ENCODE data around the gene ZFPL1. TPM values are rescaled to one million over a fixed set of nuclear protein-coding genes. Genes with fewer than 3 reads are reported as not detected.

The ZFPL1 gene
- total RNA-seq, 1 donor from 2014 or later: 61.1 TPM

GRCh38 chr11:65108469-65109123, 24.6 kb downstream of the ZFPL1 start:
- no peak overlapping the region for H3K4me3 ChIP-seq (ENCODE audit: low read depth, low read length)
- no peak for TF ChIP-seq CTCF (conservative IDR thresholded peaks at IDR 0.05; ENCODE audit: low read depth, low read length)
- DNase-seq (ENCODE audit: low read depth): no peak

- no peak for DNase-seq (ENCODE audit: low read depth)
- TF ChIP-seq CTCF (conservative IDR thresholded peaks at IDR 0.05; ENCODE audit: low read depth, low read length): no peak
- H3K4me3 ChIP-seq (ENCODE audit: low read depth, low read length): no peak overlapping the region
Observed at GRCh38 chr11:65109231-65110198, 25.5 kb downstream of the ZFPL1 start.

- DNase-seq (ENCODE audit: low read depth): no peak
- peak; percentile 97 for TF ChIP-seq CTCF (conservative IDR thresholded peaks at IDR 0.05; ENCODE audit: low read depth, low read length)
- H3K4me3 ChIP-seq (ENCODE audit: low read depth, low read length): peak overlapping the region; percentile 26
Observed at GRCh38 chr11:65110354-65110861, 26.4 kb downstream of the ZFPL1 start.

GRCh38 chr11:65111159-65111743, 27.2 kb downstream of the ZFPL1 start:
- DNase-seq (ENCODE audit: low read depth): no peak
- TF ChIP-seq CTCF (conservative IDR thresholded peaks at IDR 0.05; ENCODE audit: low read depth, low read length): no peak
- no peak overlapping the region for H3K4me3 ChIP-seq (ENCODE audit: low read depth, low read length)

- H3K4me3 ChIP-seq (ENCODE audit: low read depth, low read length): peak within 1 kb of the TSS; percentile 82
- DNase-seq (ENCODE audit: low read depth): no peak
- no peak for TF ChIP-seq CTCF (conservative IDR thresholded peaks at IDR 0.05; ENCODE audit: low read depth, low read length)
Observed at GRCh38 chr11:65111744-65112545, 27.9 kb downstream of the ZFPL1 start, which contains the start of gene TM7SF2. Gene TM7SF2 (plus strand): TSS chr11:65111872. CDS start chr11:65112016, 144 bp downstream.
